HG03442 (cell line): ENCODE results near the gene C19orf47.

ENCODE experiments used
- ATAC-seq: cut with Tn5 transposase; IDR thresholded peaks from one replicate; pipeline ENCODE4 v1.9.1; 2021; ENCODE audit warnings: mild to moderate bottlenecking, moderate library complexity; ENCODE audit not compliant: unreplicated experiment

C19orf47 gene

GRCh38 chr19:40348125-40348913 lies at the start of gene C19orf47, which contains the start of gene PLD3:
C19orf47 (minus strand) TSS chr19:40348397; CDS start chr19:40341857, 6,540 bp downstream.
PLD3 (plus strand) TSS chr19:40348695; CDS start chr19:40366484, 17,789 bp downstream.
- ATAC-seq = peak; percentile 90

- ATAC-seq = no peak
Observed at GRCh38 chr19:40397568-40397906, 49.3 kb upstream of the C19orf47 start.

- no peak for ATAC-seq
Observed at GRCh38 chr19:40396886-40397567, 48.8 kb upstream of the C19orf47 start.

- no peak for ATAC-seq
Observed at GRCh38 chr19:40395956-40396355, 47.8 kb upstream of the C19orf47 start.

- no peak for ATAC-seq
Observed at GRCh38 chr19:40394816-40395210, 46.6 kb upstream of the C19orf47 start.

- ATAC-seq = no peak
Observed at GRCh38 chr19:40393894-40394815, 46.0 kb upstream of the C19orf47 start.

- ATAC-seq = no peak
Observed at GRCh38 chr19:40392894-40393517, 44.8 kb upstream of the C19orf47 start.

GRCh38 chr19:40392123-40392522 lies 43.9 kb upstream of the C19orf47 start:
- no peak for ATAC-seq

- no peak for ATAC-seq
Observed at GRCh38 chr19:40390084-40390742, 42.0 kb upstream of the C19orf47 start, which contains the start of gene HIPK4. HIPK4 (minus strand) TSS chr19:40390181; CDS start chr19:40389902, 279 bp downstream.

GRCh38 chr19:40389404-40390083 lies 41.3 kb upstream of the C19orf47 start:
- ATAC-seq = no peak

- no peak for ATAC-seq
Observed at GRCh38 chr19:40388481-40388880, 40.3 kb upstream of the C19orf47 start.

- no peak for ATAC-seq
Observed at GRCh38 chr19:40387155-40387554, 39.0 kb upstream of the C19orf47 start.

GRCh38 chr19:40383668-40384248 lies 35.6 kb upstream of the C19orf47 start:
- no peak for ATAC-seq

- no peak for ATAC-seq
Observed at GRCh38 chr19:40381321-40381720, 33.1 kb upstream of the C19orf47 start.

- ATAC-seq = no peak
Observed at GRCh38 chr19:40380199-40381037, 32.2 kb upstream of the C19orf47 start.

GRCh38 chr19:40379446-40380198 lies 31.4 kb upstream of the C19orf47 start:
- ATAC-seq = no peak

GRCh38 chr19:40378509-40378908 lies 30.3 kb upstream of the C19orf47 start:
- no peak for ATAC-seq
